WTC11 (cell line): Measurements from ENCODE around the gene SGCA. TPM values are rescaled to one million over a fixed set of nuclear protein-coding genes. Genes with fewer than 3 reads are reported as not detected.

Source experiments
- ATAC-seq: fragments of 200-7000 bp; cut with Tn5 transposase; 2 replicates; pipeline ENCODE4 v1.10.0; 2021; ENCODE audit warnings: mild to moderate bottlenecking, moderate library complexity
- CTCF ChIA-PET: fragments of 300-600 bp; sonication (Branson Sonifier 250); formaldehyde crosslinking; loops from one replicate; lab custom pipeline; 2021; ENCODE audit warnings: antibody characterized with exemption; lab: Charles Lee
- POLR2A ChIA-PET: fragments of 350-600 bp; sonication (Branson Sonifier 250); formaldehyde crosslinking; loops from one replicate; lab custom pipeline; 2021; ENCODE audit warnings: antibody characterized with exemption; lab: Charles Lee
- DNase-seq: peaks from one replicate; pipeline ENCODE4 v3.0.0; 2021; ENCODE audit warnings: low spot score
- H3K27ac Mint-ChIP-seq: 2 replicates; pipeline ENCODE4 v1.8.0; 2021; ENCODE audit warnings: mixed read lengths
- H3K27me3 Mint-ChIP-seq: 2 replicates; pipeline ENCODE4 v1.8.0; 2021; ENCODE audit warnings: low read depth, mild to moderate bottlenecking, moderate library complexity, mixed read lengths
- H3K36me3 Mint-ChIP-seq: 2 replicates; pipeline ENCODE4 v1.8.0; 2021; ENCODE audit warnings: mixed read lengths
- H3K4me1 Mint-ChIP-seq: 2 replicates; pipeline ENCODE4 v1.8.0; 2022; ENCODE audit warnings: mixed read lengths
- H3K4me3 Mint-ChIP-seq: 2 replicates; pipeline ENCODE4 v1.8.0; 2021; ENCODE audit warnings: mild to moderate bottlenecking, moderate library complexity, mixed read lengths
- H3K9me3 Mint-ChIP-seq: 2 replicates; pipeline ENCODE4 v1.8.0; 2021; ENCODE audit warnings: mixed read lengths
- E2F1 ChIP-seq: sonication (generic); formaldehyde crosslinking; IDR thresholded peaks from 2 replicates; pipeline ENCODE4 v1.8.0; 2022; ENCODE audit warnings: mild to moderate bottlenecking, missing genetic modification reagents
- ESRRA ChIP-seq: sonication (generic); formaldehyde crosslinking; IDR thresholded peaks from 2 replicates; pipeline ENCODE4 v1.8.1; 2022; ENCODE audit warnings: mild to moderate bottlenecking, missing genetic modification reagents, borderline replicate concordance
- FOXJ3 ChIP-seq: sonication (generic); formaldehyde crosslinking; IDR thresholded peaks from 2 replicates; pipeline ENCODE4 v1.9.0; 2021; ENCODE audit warnings: missing genetic modification reagents, mild to moderate bottlenecking, borderline replicate concordance
- FOXP1 ChIP-seq: sonication (generic); formaldehyde crosslinking; IDR thresholded peaks from 2 replicates; pipeline ENCODE4 v1.8.0; 2022; ENCODE audit warnings: missing genetic modification reagents, mild to moderate bottlenecking, moderate library complexity, borderline replicate concordance
- FOXP4 ChIP-seq: sonication (generic); formaldehyde crosslinking; IDR thresholded peaks from 2 replicates; pipeline ENCODE4 v1.8.0; 2022; ENCODE audit warnings: mild to moderate bottlenecking, missing genetic modification reagents
- GTF2I ChIP-seq: fragments of 250-450 bp; sonication (Bioruptor Pico); conservative IDR thresholded peaks from 2 replicates; pipeline ENCODE4 v1.4.0; 2021; ENCODE audit warnings: mild to moderate bottlenecking
- HMGXB4 ChIP-seq: sonication (generic); formaldehyde crosslinking; IDR thresholded peaks from 2 replicates; pipeline ENCODE4 v1.8.1; 2023; ENCODE audit warnings: mild to moderate bottlenecking, moderate library complexity, missing genetic modification reagents
- IRF1 ChIP-seq: sonication (generic); formaldehyde crosslinking; IDR thresholded peaks from 2 replicates; pipeline ENCODE4 v1.8.0; 2023; ENCODE audit warnings: missing genetic modification reagents
- MAX ChIP-seq: sonication (generic); formaldehyde crosslinking; IDR thresholded peaks from 2 replicates; pipeline ENCODE4 v1.8.0; 2022; ENCODE audit warnings: mild to moderate bottlenecking, missing genetic modification reagents
- MXD4 ChIP-seq: fragments of 250-450 bp; sonication (Bioruptor Pico); IDR thresholded peaks from 2 replicates; pipeline ENCODE4 v1.8.0; 2021; ENCODE audit warnings: mild to moderate bottlenecking, moderate library complexity, borderline replicate concordance
- NFE2L1 ChIP-seq: sonication (generic); formaldehyde crosslinking; IDR thresholded peaks from 2 replicates; pipeline ENCODE4 v1.8.1; 2023; ENCODE audit warnings: missing genetic modification reagents
- PREB ChIP-seq: sonication (generic); formaldehyde crosslinking; IDR thresholded peaks from 2 replicates; pipeline ENCODE4 v1.8.1; 2022; ENCODE audit warnings: mild to moderate bottlenecking, missing genetic modification reagents, moderate library complexity, borderline replicate concordance
- PRRX2 ChIP-seq: fragments of 250-450 bp; sonication (Bioruptor Pico); IDR thresholded peaks from 2 replicates; pipeline ENCODE4 v1.8.0; 2021; ENCODE audit warnings: mild to moderate bottlenecking
- RELA ChIP-seq: sonication (generic); formaldehyde crosslinking; IDR thresholded peaks from 2 replicates; pipeline ENCODE4 v1.8.1; 2022; ENCODE audit warnings: missing genetic modification reagents, mild to moderate bottlenecking, borderline replicate concordance
- TCF7 ChIP-seq: sonication (generic); formaldehyde crosslinking; IDR thresholded peaks from 2 replicates; pipeline ENCODE4 v1.8.0; 2022; ENCODE audit warnings: mild to moderate bottlenecking, low read depth, missing genetic modification reagents, moderate library complexity
- TEAD4 ChIP-seq: sonication (generic); formaldehyde crosslinking; IDR thresholded peaks from 2 replicates; pipeline ENCODE4 v1.8.0; 2022; ENCODE audit warnings: mild to moderate bottlenecking, missing genetic modification reagents
- USF1 ChIP-seq: sonication (generic); formaldehyde crosslinking; IDR thresholded peaks from 2 replicates; pipeline ENCODE4 v1.8.0; 2022; ENCODE audit warnings: mild to moderate bottlenecking, missing genetic modification reagents
- USF2 ChIP-seq: sonication (generic); formaldehyde crosslinking; IDR thresholded peaks from 2 replicates; pipeline ENCODE4 v1.8.1; 2023; ENCODE audit warnings: mild to moderate bottlenecking, missing genetic modification reagents, moderate library complexity
- ZBTB21 ChIP-seq: sonication (generic); formaldehyde crosslinking; IDR thresholded peaks from 2 replicates; pipeline ENCODE4 v1.8.1; 2023; ENCODE audit warnings: mild to moderate bottlenecking, missing genetic modification reagents, borderline replicate concordance
- ZNF138 ChIP-seq: sonication (generic); formaldehyde crosslinking; conservative IDR thresholded peaks from 2 replicates; pipeline ENCODE4 v1.8.1; 2022; ENCODE audit warnings: mild to moderate bottlenecking, moderate library complexity, missing genetic modification reagents
- ZNF232 ChIP-seq: sonication (generic); formaldehyde crosslinking; IDR thresholded peaks from 2 replicates; pipeline ENCODE4 v1.8.0; 2022; ENCODE audit warnings: mild to moderate bottlenecking, missing genetic modification reagents
- total RNA-seq: library from RNA; stranded (reverse); gene quantifications from 3 replicates; pipeline ENCODE4 v1.2.3, GENCODE V29; 2021

The SGCA gene
- total RNA-seq, 1 experiment from 2014 or later, result 1.0 TPM

- peaks cover 33% of the 10 kb centered on the region for H3K27me3 Mint-ChIP-seq
- POLR2A ChIA-PET, result no interaction called here
Measured at GRCh38 chr17:50163843-50164696, 1.7 kb upstream of the SGCA start.

GRCh38 chr17:50164697-50164988, 1.2 kb upstream of the SGCA start:
- TF ChIP-seq USF1 (CRISPR knock-in tag), result no peak
- no peak for TF ChIP-seq ZNF138 (CRISPR knock-in tag)
- TF ChIP-seq MAX (CRISPR knock-in tag), result no peak
- TF ChIP-seq FOXP4 (CRISPR knock-in tag), result no peak
- no peak for TF ChIP-seq E2F1 (CRISPR knock-in tag)
- no peak for TF ChIP-seq RELA (CRISPR knock-in tag)
- no peak for TF ChIP-seq ESRRA (CRISPR knock-in tag)
- TF ChIP-seq PRRX2, result no peak
- TF ChIP-seq TCF7 (CRISPR knock-in tag), result no peak
- TF ChIP-seq TEAD4 (CRISPR knock-in tag), result no peak
- no peak for TF ChIP-seq IRF1
- POLR2A ChIA-PET, result no interaction called here
- Mint-ChIP-seq H3K4me1 (peaks cover 18% of the 10 kb centered on the region), H3K9me3 (no peaks in the 10 kb centered on the region), H3K4me3 (no peak overlapping the region), H3K27ac (no peak overlapping the region), H3K27me3 (peaks cover 32% of the 10 kb centered on the region), H3K36me3 (no peaks in the 10 kb centered on the region)
- CTCF ChIA-PET, result interaction anchor here (1.2 to 3.5 kb wide), 3 partner anchors 12 to 233 kb away, joined by 3 to 10 read pairs (median 7); partner anchors contain the start of gene LRRC59
- DNase-seq (no peak), ATAC-seq (no peak)

More at GRCh38 chr17:50163843-50164696, 1.7 kb upstream of the SGCA start:
- H3K4me1 Mint-ChIP-seq, result peaks cover 18% of the 10 kb centered on the region
- no peak overlapping the region for H3K4me3 Mint-ChIP-seq
- no peaks in the 10 kb centered on the region for H3K36me3 Mint-ChIP-seq
- DNase-seq (no peak), ATAC-seq (no peak)
- no peaks in the 10 kb centered on the region for H3K9me3 Mint-ChIP-seq
- CTCF ChIA-PET, result interaction anchor here (0.8 to 1.4 kb wide), 8 partner anchors 14 to 234 kb away, joined by 3 to 5 read pairs (median 3); partner anchors contain the start of gene LRRC59
- H3K27ac Mint-ChIP-seq, result no peak overlapping the region
- TF ChIP-seq ZBTB21, result no peak
- no peak for TF ChIP-seq ZNF232 (CRISPR knock-in tag)
- TF ChIP-seq E2F1 (CRISPR knock-in tag), result no peak
- TF ChIP-seq RELA (CRISPR knock-in tag), result no peak
- no peak for TF ChIP-seq FOXJ3 (CRISPR knock-in tag)
- no peak for TF ChIP-seq MXD4 (CRISPR knock-in tag)
- TF ChIP-seq NFE2L1 (CRISPR knock-in tag), result no peak
- no peak for TF ChIP-seq HMGXB4 (CRISPR knock-in tag)
- TF ChIP-seq GTF2I (CRISPR knock-in tag), result no peak
- no peak for TF ChIP-seq PREB
- no peak for TF ChIP-seq USF2 (CRISPR knock-in tag)
- no peak for TF ChIP-seq FOXP1 (CRISPR knock-in tag)
